Stomach (tissue), 9 donors: Measurements from ENCODE around the gene LYRM4. TPM values are rescaled to one million over a fixed set of nuclear protein-coding genes. Genes with fewer than 3 reads are reported as not detected.

Experiments used
- DNase-seq, 2 donors: peaks; one replicate each; pipeline versions ENCODE4 v3.0.0 to v3.0.0-alpha.2; 2013 to 2019
- H3K27ac ChIP-seq, 5 donors: fragments of 200-600 bp in 4 of 5; sonication (generic) in 4 of 5; one replicate each; pipeline ENCODE4 v1.5.1; 2013 to 2019; ENCODE audit warnings: mild to moderate bottlenecking in 1 of 5, moderate library complexity in 1 of 5
- H3K27me3 ChIP-seq, 3 donors: fragments of 200-600 bp; sonication (generic); one replicate each; pipeline ENCODE4 v1.5.1; 2017 to 2019; ENCODE audit warnings: mixed run types in 1 of 3
- H3K36me3 ChIP-seq, 4 donors: fragments of 200-600 bp; sonication (generic); 1 replicate in 3 of 4; 2 replicates in 1 of 4; pipeline ENCODE4 v1.5.1; 2016 to 2019
- H3K4me1 ChIP-seq, 4 donors: fragments of 200-600 bp; sonication (generic); one replicate each; pipeline ENCODE4 v1.5.1; 2016 to 2019
- H3K4me3 ChIP-seq, 4 donors: fragments of 200-600 bp; sonication (generic) in 3 of 4; one replicate each; pipeline ENCODE4 v1.5.1; 2016 to 2019; ENCODE audit warnings: mild to moderate bottlenecking in 1 of 4
- H3K9me3 ChIP-seq, 4 donors: fragments of 200-600 bp; sonication (generic); one replicate each; pipeline ENCODE4 v1.5.1; 2016 to 2019
- EP300 ChIP-seq: sonication (generic); formaldehyde crosslinking; IDR thresholded peaks from one replicate; pipeline ENCODE4 v1.6.1; 2017; ENCODE audit warnings: antibody characterized with exemption
- POLR2A ChIP-seq, 4 donors: fragments of 450-650 bp; IDR thresholded peaks; one replicate each; pipeline ENCODE4 v1.6.1; 2016; ENCODE audit warnings: antibody characterized with exemption in 4 of 4, control low read depth in 2 of 4, mild to moderate bottlenecking in 1 of 4, moderate library complexity in 1 of 4
- POLR2AphosphoS5 ChIP-seq, 3 donors: sonication (generic); formaldehyde crosslinking; IDR thresholded peaks; one replicate each; pipeline ENCODE4 v1.6.1; 2016; ENCODE audit warnings: antibody characterized with exemption in 3 of 3
- WGBS, 5 donors: extraction: QIAGEN DNeasy Blood & Tissue Kit in 3 of 5; methylation state at CpG; one replicate each; pipeline versions ENCODE4 v1.1.5 to v1.1.7; 2013 to 2018; 5-methylcytosine and 5-hydroxymethylcytosine counted together
- intact Hi-C: fragments of 100-400 bp; cut with DNase I; formaldehyde crosslinking; loops from one replicate; pipeline ENCODE4 v1.15.1; 2023; ENCODE audit warnings: low total_unique reads
- polyA plus RNA-seq, 3 donors: library from polyadenylated mRNA; stranded (reverse); fragments of 200-250 nt; gene quantifications; one replicate each; pipeline ENCODE4 v1.2.3, GENCODE V29; 2013
- total RNA-seq, 5 donors: library from RNA; depleted of rRNA; stranded (reverse); fragments of >200 nt; gene quantifications; one replicate each; pipeline versions ENCODE4 v1.1.0 to v1.2.3, GENCODE V29; 2014 to 2016
- TF ChIP-seq, protein P1 (sequence below), 7 experiments: fragments of 450-650 bp in 4 of 7; fragments of 200-600 bp in 3 of 7; sonication (generic) in 3 of 7; IDR thresholded peaks; one replicate each; pipeline ENCODE4 v1.5.1; 2016 to 2019; ENCODE audit warnings: antibody characterized with exemption in 7 of 7, control low read depth in 2 of 7, mild to moderate bottlenecking in 1 of 7
- donor health status: healthy with polysubstance abuse.
- donor health status: Bipolar disorder and iron deficiency.
- donor health status: healthy.

Gene LYRM4
- total and polyA plus RNA-seq, 8 donors, result 0.58 to 31.4 (median 18.5) TPM; not detected in 1

- H3K4me3 ChIP-seq, result no peak overlapping the region
- TF ChIP-seq POLR2A (IDR thresholded peaks at IDR 0.05) (no peak), POLR2AphosphoS5 (IDR thresholded peaks at IDR 0.05) (peak in 1 of 3 donors; percentile 34)
- intact Hi-C loops, result no loop called here
- H3K36me3 ChIP-seq, result no peaks in the 10 kb centered on the region
- DNase-seq, result peak; percentile 38 to 88
- peaks cover 15 to 41% (median 25%) of the 10 kb centered on the region in 4 donors for H3K4me1 ChIP-seq
- H3K27me3 ChIP-seq, result no peaks in the 10 kb centered on the region
- no peaks in the 10 kb centered on the region for H3K9me3 ChIP-seq
- 40 to 52% (median 43%) methylated on average over 7 of the region's 7 CpGs for WGBS, 5 donors
- peak overlapping the region; percentile 26 to 69 (median 56) for H3K27ac ChIP-seq
Observed at GRCh38 chr6:5205877-5206850, 54.6 kb downstream of the LYRM4 start.

DNA sequence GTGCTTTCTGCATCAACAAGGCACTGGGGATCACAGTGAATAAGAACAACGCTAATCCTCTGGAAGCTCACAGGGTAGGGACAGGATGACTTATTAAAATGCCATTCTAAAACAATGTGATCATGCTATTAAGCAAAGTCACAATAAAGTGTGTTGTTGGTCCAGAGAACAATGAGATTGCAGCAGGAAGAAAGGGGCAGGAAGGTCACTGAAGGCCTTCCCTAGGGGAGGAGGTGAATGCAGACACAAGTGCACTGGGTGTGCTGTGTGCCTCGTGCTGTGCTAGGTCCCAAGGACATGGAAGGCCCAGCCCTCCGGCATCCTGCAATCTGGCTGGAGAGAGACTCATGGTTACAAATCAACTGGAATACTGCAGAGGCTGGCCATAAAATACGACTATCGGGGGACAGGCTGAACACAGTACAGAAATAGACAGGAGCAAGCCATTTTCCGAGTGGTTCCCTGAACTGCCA lies 55.7 kb downstream of the LYRM4 start:
- Histone ChIP-seq H3K4me3 (no peak overlapping the region), H3K36me3 (no peaks in the 10 kb centered on the region), H3K9me3 (no peaks in the 10 kb centered on the region), H3K27me3 (no peaks in the 10 kb centered on the region), H3K4me1 (peaks cover 15 to 41% (median 25%) of the 10 kb centered on the region in 4 donors), H3K27ac (peak overlapping the region; percentile 17 to 66 (median 42))
- intact Hi-C loops, result no loop called here
- peak in 1 of 2 donors; percentile 32 for DNase-seq
- 56 to 88% (median 81%) methylated on average over 6 of the region's 6 CpGs for WGBS, 5 donors
- TF ChIP-seq EP300 (no peak), POLR2A (IDR thresholded peaks at IDR 0.05) (no peak), POLR2AphosphoS5 (IDR thresholded peaks at IDR 0.05) (no peak)
- TF ChIP-seq, protein P1, sequence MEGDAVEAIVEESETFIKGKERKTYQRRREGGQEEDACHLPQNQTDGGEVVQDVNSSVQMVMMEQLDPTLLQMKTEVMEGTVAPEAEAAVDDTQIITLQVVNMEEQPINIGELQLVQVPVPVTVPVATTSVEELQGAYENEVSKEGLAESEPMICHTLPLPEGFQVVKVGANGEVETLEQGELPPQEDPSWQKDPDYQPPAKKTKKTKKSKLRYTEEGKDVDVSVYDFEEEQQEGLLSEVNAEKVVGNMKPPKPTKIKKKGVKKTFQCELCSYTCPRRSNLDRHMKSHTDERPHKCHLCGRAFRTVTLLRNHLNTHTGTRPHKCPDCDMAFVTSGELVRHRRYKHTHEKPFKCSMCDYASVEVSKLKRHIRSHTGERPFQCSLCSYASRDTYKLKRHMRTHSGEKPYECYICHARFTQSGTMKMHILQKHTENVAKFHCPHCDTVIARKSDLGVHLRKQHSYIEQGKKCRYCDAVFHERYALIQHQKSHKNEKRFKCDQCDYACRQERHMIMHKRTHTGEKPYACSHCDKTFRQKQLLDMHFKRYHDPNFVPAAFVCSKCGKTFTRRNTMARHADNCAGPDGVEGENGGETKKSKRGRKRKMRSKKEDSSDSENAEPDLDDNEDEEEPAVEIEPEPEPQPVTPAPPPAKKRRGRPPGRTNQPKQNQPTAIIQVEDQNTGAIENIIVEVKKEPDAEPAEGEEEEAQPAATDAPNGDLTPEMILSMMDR (IDR thresholded peaks at IDR 0.05), result no peak

GRCh38 chr6:5204376-5204775 lies 56.4 kb downstream of the LYRM4 start:
- WGBS, 5 donors, result 75 to 90% (median 85%) methylated on average over 4 of the region's 4 CpGs
- Histone ChIP-seq H3K4me1 (peaks cover 15 to 41% (median 25%) of the 10 kb centered on the region in 4 donors), H3K36me3 (no peaks in the 10 kb centered on the region), H3K4me3 (no peak overlapping the region), H3K27me3 (no peaks in the 10 kb centered on the region), H3K27ac (peak overlapping the region in 1 of 5 donors; percentile 56), H3K9me3 (no peaks in the 10 kb centered on the region)
- DNase-seq, result no peak
- intact Hi-C loops, result no loop called here
- TF ChIP-seq EP300 (no peak), POLR2A (IDR thresholded peaks at IDR 0.05) (no peak), POLR2AphosphoS5 (IDR thresholded peaks at IDR 0.05) (no peak)
- TF ChIP-seq, protein P1 (IDR thresholded peaks at IDR 0.05), result no peak

DNA sequence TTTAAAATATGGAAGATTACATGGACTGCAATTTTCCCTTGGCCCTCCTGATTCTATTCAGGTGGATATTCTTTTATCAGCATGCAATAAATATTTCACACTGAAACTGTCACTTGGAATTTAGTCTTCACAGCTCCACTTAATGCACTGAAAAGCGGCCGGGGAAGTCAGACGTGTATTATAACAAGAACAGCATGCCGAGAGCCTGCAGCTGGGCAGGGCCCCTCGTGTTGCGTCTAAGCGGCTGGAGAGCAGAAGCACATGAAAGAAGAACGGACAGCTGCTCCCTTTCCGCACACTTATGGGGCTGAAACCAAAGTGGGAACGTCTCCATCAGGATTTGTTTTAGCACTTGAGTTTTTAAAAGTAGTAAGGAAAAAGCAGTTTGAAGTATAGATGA lies 57.2 kb downstream of the LYRM4 start:
- H3K9me3 ChIP-seq, result no peaks in the 10 kb centered on the region
- H3K4me1 ChIP-seq, result peaks cover 15 to 41% (median 25%) of the 10 kb centered on the region in 4 donors
- intact Hi-C loops, result no loop called here
- peak overlapping the region in 1 of 5 donors; percentile 56 for H3K27ac ChIP-seq
- no peak overlapping the region for H3K4me3 ChIP-seq
- TF ChIP-seq POLR2A (IDR thresholded peaks at IDR 0.05) (no peak), EP300 (no peak), POLR2AphosphoS5 (IDR thresholded peaks at IDR 0.05) (no peak)
- TF ChIP-seq, protein P1 (IDR thresholded peaks at IDR 0.05), result no peak
- no peaks in the 10 kb centered on the region for H3K36me3 ChIP-seq
- WGBS, 5 donors, result 83 to 93% (median 86%) methylated on average over 10 of the region's 10 CpGs
- H3K27me3 ChIP-seq, result no peaks in the 10 kb centered on the region
- DNase-seq, result peak in 1 of 2 donors; percentile 80
